SK-N-SH treated with all-trans-retinoic acid at 6 μM for 48 hours (cell line): ENCODE measurements around the gene SMYD3.

Experiments used
- PATZ1 ChIP-seq: fragments of 250-450 bp; sonication (Bioruptor Pico); IDR thresholded peaks from 2 replicates; pipeline ENCODE4 v1.8.0; 2020; ENCODE audit warnings: mild to moderate bottlenecking, moderate library complexity, borderline replicate concordance
- ZFP3 ChIP-seq: fragments of 250-450 bp; sonication (Bioruptor Pico); IDR thresholded peaks from 2 replicates; pipeline ENCODE4 v1.5.0; 2020; ENCODE audit warnings: mild to moderate bottlenecking, moderate library complexity

GRCh38 chr1:246544001-246544400 is 36.9 kb upstream of the SMYD3 start:
- TF ChIP-seq ZFP3 (CRISPR knock-in tag), result no peak
- TF ChIP-seq PATZ1 (CRISPR knock-in tag), result no peak
